ENCODE measurements around the gene KDM4B.
"Not testable (repeated sequence)": the region's sequence is repeated elsewhere in the genome, so short reads cannot be mapped to it uniquely, and the experiment has no call there.

Gene KDM4B

GRCh38 chr19:4969292-4969771, 419 bp downstream of the KDM4B start:
- DNase-seq: no peak

GRCh38 chr19:4969772-4970531, 1.0 kb downstream of the KDM4B start:
- DNase-seq: no peak

- no peak for DNase-seq
Observed at GRCh38 chr19:4970558-4971423, 1.9 kb downstream of the KDM4B start.

GRCh38 chr19:4971424-4971793, 2.5 kb downstream of the KDM4B start:
- no peak for DNase-seq

- DNase-seq: no peak
Observed at GRCh38 chr19:4971816-4972495, 3.0 kb downstream of the KDM4B start.

- DNase-seq: no peak
Observed at GRCh38 chr19:4972509-4973230, 3.8 kb downstream of the KDM4B start.

- no peak for DNase-seq
Observed at GRCh38 chr19:4974880-4975469, 6.1 kb downstream of the KDM4B start.

GRCh38 chr19:4975601-4976000, 6.7 kb downstream of the KDM4B start:
- not testable (repeated sequence) for DNase-seq

- DNase-seq: no peak
Observed at GRCh38 chr19:4976401-4977298, 7.7 kb downstream of the KDM4B start.

- DNase-seq: no peak
Observed at GRCh38 chr19:4977299-4978174, 8.6 kb downstream of the KDM4B start.

- DNase-seq: no peak
Observed at GRCh38 chr19:4979211-4979807, 10.4 kb downstream of the KDM4B start.

GRCh38 chr19:4980067-4980466, 11.2 kb downstream of the KDM4B start:
- no peak for DNase-seq

GRCh38 chr19:4980838-4981680, 12.1 kb downstream of the KDM4B start:
- no peak for DNase-seq

GRCh38 chr19:4981681-4981958, 12.7 kb downstream of the KDM4B start:
- DNase-seq: no peak

GRCh38 chr19:4983346-4984105, 14.6 kb downstream of the KDM4B start:
- DNase-seq: no peak

GRCh38 chr19:4984106-4984380, 15.1 kb downstream of the KDM4B start:
- no peak for DNase-seq

GRCh38 chr19:4984438-4984990, 15.6 kb downstream of the KDM4B start:
- DNase-seq: no peak

GRCh38 chr19:4985551-4985991, 16.7 kb downstream of the KDM4B start:
- DNase-seq: no peak

Measured in stimulated activated CD4-positive, alpha-beta T cell treated with anti-CD3 and anti-CD28 coated beads, Interleukin-2, amount 100 ng/mL, for 48 hours (primary cell).